ENCODE results near the gene CALM1. TPM values are rescaled to one million over a fixed set of nuclear protein-coding genes. Genes with fewer than 3 reads are reported as not detected.

CALM1 gene
- total RNA-seq, 1 experiment from 2014 or later = 373 TPM

- TF ChIP-seq, protein P1, sequence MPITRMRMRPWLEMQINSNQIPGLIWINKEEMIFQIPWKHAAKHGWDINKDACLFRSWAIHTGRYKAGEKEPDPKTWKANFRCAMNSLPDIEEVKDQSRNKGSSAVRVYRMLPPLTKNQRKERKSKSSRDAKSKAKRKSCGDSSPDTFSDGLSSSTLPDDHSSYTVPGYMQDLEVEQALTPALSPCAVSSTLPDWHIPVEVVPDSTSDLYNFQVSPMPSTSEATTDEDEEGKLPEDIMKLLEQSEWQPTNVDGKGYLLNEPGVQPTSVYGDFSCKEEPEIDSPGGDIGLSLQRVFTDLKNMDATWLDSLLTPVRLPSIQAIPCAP (CRISPR knock-in tag; IDR thresholded peaks at IDR 0.05) = peak; percentile 82; the same call in 1 of the 2 replicates
- TF ChIP-seq, protein P2, sequence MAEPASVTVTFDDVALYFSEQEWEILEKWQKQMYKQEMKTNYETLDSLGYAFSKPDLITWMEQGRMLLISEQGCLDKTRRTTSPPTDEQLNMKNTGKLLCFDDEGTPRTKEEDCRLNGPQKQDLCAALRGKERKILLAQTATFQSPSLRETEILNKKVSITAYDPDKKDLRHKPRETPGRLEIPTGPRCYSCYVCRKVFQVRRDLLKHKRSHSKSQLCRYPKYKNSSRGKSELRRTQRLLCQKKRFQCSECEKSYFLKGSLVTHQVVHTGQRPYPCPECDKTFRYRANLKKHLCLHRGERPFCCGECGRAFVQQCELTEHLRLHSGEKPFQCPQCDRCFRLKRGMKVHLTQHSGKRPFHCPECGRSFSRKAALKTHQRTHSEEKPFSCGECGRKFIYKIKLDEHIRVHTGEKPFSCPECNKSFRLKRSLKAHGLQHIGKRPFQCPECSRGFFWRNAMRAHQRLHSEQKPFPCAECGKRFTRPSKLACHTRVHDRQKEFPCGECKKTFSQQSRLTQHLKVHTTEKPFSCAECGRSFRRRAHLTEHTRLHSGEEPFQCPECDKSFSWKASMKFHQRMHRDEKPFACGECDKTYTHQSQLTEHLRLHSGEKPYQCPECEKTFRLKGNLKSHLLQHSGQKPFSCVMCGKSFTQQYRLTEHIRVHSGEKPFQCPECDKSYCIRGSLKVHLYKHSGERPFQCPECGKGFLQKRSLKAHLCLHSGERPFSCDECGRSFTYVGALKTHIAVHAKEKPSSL (CRISPR knock-in tag; conservative IDR thresholded peaks at IDR 0.05) = no peak
- TF ChIP-seq CREB1 (CRISPR knock-in tag; IDR thresholded peaks at IDR 0.05) (no peak), HMGA2 (CRISPR knock-in tag; IDR thresholded peaks at IDR 0.05) (no peak), IRF2 (CRISPR knock-in tag; IDR thresholded peaks at IDR 0.05; ENCODE audit: borderline replicate concordance, low read depth) (no peak), E2F5 (CRISPR knock-in tag; IDR thresholded peaks at IDR 0.05) (peak; percentile 91), KAT7 (CRISPR knock-in tag; IDR thresholded peaks at IDR 0.05; ENCODE audit: borderline replicate concordance) (peak; percentile 78), GRHL2 (CRISPR knock-in tag; IDR thresholded peaks at IDR 0.05; ENCODE audit: insufficient replicate concordance, severe bottlenecking) (no peak), FOXP1 (CRISPR knock-in tag; IDR thresholded peaks at IDR 0.05; ENCODE audit: borderline replicate concordance) (peak; percentile 97), ESRRA (CRISPR knock-in tag; IDR thresholded peaks at IDR 0.05; ENCODE audit: borderline replicate concordance) (0 out of 2 replicates have a peak, but pooled peaks have one; percentile 24), ZNF263 (CRISPR knock-in tag; IDR thresholded peaks at IDR 0.05; ENCODE audit: low read depth) (no peak), NR2C2 (CRISPR knock-in tag; IDR thresholded peaks at IDR 0.05) (no peak), ZBTB21 (CRISPR knock-in tag; IDR thresholded peaks at IDR 0.05; ENCODE audit: borderline replicate concordance) (peak; percentile 84; the same call in 1 of the 2 replicates), NR1H2 (CRISPR knock-in tag; IDR thresholded peaks at IDR 0.05) (no peak), GABPB1 (CRISPR knock-in tag; IDR thresholded peaks at IDR 0.05) (peak; percentile 69), NFE2L1 (CRISPR knock-in tag; IDR thresholded peaks at IDR 0.05) (peak; percentile 77; the same call in 1 of the 2 replicates), OVOL2 (CRISPR knock-in tag; IDR thresholded peaks at IDR 0.05; ENCODE audit: borderline replicate concordance) (peak; percentile 74; the same call in 1 of the 2 replicates), EMX1 (CRISPR knock-in tag; IDR thresholded peaks at IDR 0.05) (peak; percentile 93)
- TF ChIP-seq, protein P3, sequence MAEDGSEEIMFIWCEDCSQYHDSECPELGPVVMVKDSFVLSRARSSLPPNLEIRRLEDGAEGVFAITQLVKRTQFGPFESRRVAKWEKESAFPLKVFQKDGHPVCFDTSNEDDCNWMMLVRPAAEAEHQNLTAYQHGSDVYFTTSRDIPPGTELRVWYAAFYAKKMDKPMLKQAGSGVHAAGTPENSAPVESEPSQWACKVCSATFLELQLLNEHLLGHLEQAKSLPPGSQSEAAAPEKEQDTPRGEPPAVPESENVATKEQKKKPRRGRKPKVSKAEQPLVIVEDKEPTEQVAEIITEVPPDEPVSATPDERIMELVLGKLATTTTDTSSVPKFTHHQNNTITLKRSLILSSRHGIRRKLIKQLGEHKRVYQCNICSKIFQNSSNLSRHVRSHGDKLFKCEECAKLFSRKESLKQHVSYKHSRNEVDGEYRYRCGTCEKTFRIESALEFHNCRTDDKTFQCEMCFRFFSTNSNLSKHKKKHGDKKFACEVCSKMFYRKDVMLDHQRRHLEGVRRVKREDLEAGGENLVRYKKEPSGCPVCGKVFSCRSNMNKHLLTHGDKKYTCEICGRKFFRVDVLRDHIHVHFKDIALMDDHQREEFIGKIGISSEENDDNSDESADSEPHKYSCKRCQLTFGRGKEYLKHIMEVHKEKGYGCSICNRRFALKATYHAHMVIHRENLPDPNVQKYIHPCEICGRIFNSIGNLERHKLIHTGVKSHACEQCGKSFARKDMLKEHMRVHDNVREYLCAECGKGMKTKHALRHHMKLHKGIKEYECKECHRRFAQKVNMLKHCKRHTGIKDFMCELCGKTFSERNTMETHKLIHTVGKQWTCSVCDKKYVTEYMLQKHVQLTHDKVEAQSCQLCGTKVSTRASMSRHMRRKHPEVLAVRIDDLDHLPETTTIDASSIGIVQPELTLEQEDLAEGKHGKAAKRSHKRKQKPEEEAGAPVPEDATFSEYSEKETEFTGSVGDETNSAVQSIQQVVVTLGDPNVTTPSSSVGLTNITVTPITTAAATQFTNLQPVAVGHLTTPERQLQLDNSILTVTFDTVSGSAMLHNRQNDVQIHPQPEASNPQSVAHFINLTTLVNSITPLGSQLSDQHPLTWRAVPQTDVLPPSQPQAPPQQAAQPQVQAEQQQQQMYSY (CRISPR knock-in tag; IDR thresholded peaks at IDR 0.05) = 0 out of 2 replicates have a peak, but pooled peaks have one; percentile 18
- TF ChIP-seq, protein P4, sequence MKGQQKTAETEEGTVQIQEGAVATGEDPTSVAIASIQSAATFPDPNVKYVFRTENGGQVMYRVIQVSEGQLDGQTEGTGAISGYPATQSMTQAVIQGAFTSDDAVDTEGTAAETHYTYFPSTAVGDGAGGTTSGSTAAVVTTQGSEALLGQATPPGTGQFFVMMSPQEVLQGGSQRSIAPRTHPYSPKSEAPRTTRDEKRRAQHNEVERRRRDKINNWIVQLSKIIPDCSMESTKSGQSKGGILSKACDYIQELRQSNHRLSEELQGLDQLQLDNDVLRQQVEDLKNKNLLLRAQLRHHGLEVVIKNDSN (CRISPR knock-in tag; IDR thresholded peaks at IDR 0.05) = peak; percentile 57
- TF ChIP-seq, protein P5, sequence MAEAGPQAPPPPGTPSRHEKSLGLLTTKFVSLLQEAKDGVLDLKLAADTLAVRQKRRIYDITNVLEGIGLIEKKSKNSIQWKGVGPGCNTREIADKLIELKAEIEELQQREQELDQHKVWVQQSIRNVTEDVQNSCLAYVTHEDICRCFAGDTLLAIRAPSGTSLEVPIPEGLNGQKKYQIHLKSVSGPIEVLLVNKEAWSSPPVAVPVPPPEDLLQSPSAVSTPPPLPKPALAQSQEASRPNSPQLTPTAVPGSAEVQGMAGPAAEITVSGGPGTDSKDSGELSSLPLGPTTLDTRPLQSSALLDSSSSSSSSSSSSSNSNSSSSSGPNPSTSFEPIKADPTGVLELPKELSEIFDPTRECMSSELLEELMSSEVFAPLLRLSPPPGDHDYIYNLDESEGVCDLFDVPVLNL (CRISPR knock-in tag; IDR thresholded peaks at IDR 0.05; ENCODE audit: borderline replicate concordance, low read depth) = 0 out of 2 replicates have a peak, but pooled peaks have one; percentile 69
- TF ChIP-seq, protein P6, sequence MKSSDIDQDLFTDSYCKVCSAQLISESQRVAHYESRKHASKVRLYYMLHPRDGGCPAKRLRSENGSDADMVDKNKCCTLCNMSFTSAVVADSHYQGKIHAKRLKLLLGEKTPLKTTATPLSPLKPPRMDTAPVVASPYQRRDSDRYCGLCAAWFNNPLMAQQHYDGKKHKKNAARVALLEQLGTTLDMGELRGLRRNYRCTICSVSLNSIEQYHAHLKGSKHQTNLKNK (CRISPR knock-in tag; IDR thresholded peaks at IDR 0.05) = 0 out of 2 replicates have a peak, but pooled peaks have one; percentile 9
- TF ChIP-seq, protein P7, sequence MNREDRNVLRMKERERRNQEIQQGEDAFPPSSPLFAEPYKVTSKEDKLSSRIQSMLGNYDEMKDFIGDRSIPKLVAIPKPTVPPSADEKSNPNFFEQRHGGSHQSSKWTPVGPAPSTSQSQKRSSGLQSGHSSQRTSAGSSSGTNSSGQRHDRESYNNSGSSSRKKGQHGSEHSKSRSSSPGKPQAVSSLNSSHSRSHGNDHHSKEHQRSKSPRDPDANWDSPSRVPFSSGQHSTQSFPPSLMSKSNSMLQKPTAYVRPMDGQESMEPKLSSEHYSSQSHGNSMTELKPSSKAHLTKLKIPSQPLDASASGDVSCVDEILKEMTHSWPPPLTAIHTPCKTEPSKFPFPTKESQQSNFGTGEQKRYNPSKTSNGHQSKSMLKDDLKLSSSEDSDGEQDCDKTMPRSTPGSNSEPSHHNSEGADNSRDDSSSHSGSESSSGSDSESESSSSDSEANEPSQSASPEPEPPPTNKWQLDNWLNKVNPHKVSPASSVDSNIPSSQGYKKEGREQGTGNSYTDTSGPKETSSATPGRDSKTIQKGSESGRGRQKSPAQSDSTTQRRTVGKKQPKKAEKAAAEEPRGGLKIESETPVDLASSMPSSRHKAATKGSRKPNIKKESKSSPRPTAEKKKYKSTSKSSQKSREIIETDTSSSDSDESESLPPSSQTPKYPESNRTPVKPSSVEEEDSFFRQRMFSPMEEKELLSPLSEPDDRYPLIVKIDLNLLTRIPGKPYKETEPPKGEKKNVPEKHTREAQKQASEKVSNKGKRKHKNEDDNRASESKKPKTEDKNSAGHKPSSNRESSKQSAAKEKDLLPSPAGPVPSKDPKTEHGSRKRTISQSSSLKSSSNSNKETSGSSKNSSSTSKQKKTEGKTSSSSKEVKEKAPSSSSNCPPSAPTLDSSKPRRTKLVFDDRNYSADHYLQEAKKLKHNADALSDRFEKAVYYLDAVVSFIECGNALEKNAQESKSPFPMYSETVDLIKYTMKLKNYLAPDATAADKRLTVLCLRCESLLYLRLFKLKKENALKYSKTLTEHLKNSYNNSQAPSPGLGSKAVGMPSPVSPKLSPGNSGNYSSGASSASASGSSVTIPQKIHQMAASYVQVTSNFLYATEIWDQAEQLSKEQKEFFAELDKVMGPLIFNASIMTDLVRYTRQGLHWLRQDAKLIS (CRISPR knock-in tag; IDR thresholded peaks at IDR 0.05; ENCODE audit: borderline replicate concordance) = peak; percentile 64
These were observed at the start of gene CALM1 (continued) for GRCh38 chr14:90396341-90397339.
